OCI-LY3 (cell line): ENCODE results near the gene MBP.

ENCODE experiments used
- EZH2phosphoT487 ChIP-seq: fragments of 200-600 bp; shearing (Covaris generic); IDR thresholded peaks from 2 replicates; pipeline ENCODE4 v1.6.1; 2018; ENCODE audit warnings: antibody characterized with exemption, mixed run types, low read depth
- TF ChIP-seq, protein P1 (sequence below): fragments of 200-600, 300-600 bp; sonication (generic); IDR thresholded peaks from 2 replicates; pipeline ENCODE4 v1.5.1; 2014; ENCODE audit warnings: antibody characterized with exemption, low read length, low read depth

DNA sequence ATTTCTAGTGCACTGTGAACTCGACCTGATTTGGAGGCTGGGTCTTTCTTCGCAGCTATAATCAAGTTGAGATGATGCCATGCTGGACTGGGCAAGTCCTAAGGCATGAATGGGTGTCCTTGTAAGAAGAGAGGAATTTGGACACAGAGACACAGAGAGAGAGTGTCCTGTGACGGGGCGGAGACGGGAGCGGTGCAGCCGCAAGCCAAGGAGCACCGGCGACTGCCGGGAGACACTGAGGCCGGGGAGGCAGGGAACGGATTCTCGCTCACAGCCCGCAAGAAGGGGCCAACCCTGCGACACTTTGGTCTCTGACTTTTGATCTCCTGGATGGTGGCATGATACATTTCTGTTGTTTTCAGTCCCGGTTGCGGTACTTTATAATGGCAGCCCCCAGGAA lies 22.4 kb upstream of the MBP start:
- TF ChIP-seq, protein P1, sequence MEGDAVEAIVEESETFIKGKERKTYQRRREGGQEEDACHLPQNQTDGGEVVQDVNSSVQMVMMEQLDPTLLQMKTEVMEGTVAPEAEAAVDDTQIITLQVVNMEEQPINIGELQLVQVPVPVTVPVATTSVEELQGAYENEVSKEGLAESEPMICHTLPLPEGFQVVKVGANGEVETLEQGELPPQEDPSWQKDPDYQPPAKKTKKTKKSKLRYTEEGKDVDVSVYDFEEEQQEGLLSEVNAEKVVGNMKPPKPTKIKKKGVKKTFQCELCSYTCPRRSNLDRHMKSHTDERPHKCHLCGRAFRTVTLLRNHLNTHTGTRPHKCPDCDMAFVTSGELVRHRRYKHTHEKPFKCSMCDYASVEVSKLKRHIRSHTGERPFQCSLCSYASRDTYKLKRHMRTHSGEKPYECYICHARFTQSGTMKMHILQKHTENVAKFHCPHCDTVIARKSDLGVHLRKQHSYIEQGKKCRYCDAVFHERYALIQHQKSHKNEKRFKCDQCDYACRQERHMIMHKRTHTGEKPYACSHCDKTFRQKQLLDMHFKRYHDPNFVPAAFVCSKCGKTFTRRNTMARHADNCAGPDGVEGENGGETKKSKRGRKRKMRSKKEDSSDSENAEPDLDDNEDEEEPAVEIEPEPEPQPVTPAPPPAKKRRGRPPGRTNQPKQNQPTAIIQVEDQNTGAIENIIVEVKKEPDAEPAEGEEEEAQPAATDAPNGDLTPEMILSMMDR: no peak
- TF ChIP-seq EZH2phosphoT487: no peak
